Middle frontal gyrus (tissue), 1 donor: ENCODE results near the gene LMBRD2.

Source experiments
- DNase-seq: peaks from one replicate; pipeline ENCODE4 v3.0.0-alpha.2; 2015; ENCODE audit warnings: low spot score; ENCODE audit errors: extremely low spot score

Gene LMBRD2

DNA sequence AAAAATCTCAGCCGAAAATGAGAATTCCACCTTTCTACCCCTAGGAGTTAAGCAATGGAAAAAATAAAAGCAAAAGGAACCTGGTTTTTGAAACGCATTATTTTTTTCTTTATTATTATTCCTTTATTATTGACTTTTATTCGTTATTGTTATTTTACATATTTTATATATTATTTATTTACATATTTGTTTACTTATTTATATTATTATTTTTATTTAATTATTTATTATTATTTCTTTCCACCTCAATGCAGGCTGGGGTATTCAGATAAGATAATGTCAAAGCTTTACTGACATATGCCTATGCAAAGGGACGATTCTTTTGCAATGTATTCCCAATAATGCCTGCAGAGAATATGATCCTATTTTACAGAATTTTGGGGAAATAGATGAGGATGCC, 101.7 kb downstream of the LMBRD2 start:
- DNase-seq, result no peak
